Keratinocyte (primary cell): ENCODE data around the gene PIAS1. TPM values are rescaled to one million over a fixed set of nuclear protein-coding genes. Genes with fewer than 3 reads are reported as not detected.

ENCODE experiments used
- DNase-seq: peaks from one replicate; pipeline ENCODE4 v3.0.0-alpha.2; 2011; ENCODE audit warnings: low read depth, missing footprints, low spot score
- FAIRE-seq: peaks from 2 replicates; lab custom pipeline; 2011; peaks lifted over from hg19 to GRCh38; lab: Jason Lieb, UNC
- H2AFZ ChIP-seq: 2 replicates; pipeline ENCODE4 v1.6.0; 2012; ENCODE audit warnings: low read length, control low read depth, inconsistent platforms; ENCODE audit not compliant: control insufficient read depth
- H3K27ac ChIP-seq: 2 replicates; pipeline ENCODE4 v1.5.1; 2011; ENCODE audit warnings: low read length; ENCODE audit not compliant: control insufficient read depth, insufficient read depth
- H3K27me3 ChIP-seq: 3 replicates; pipeline ENCODE4 v1.6.0; 2011; ENCODE audit warnings: low read length; ENCODE audit not compliant: control insufficient read depth, insufficient read depth; ENCODE audit errors: extremely low read depth
- H3K36me3 ChIP-seq, 2 experiments: 2 replicates in 1 of 2; 3 replicates in 1 of 2; pipeline ENCODE4 v1.5.1; 2011; ENCODE audit warnings: low read length in 2 of 2, mild to moderate bottlenecking in 1 of 2; ENCODE audit not compliant: control insufficient read depth in 2 of 2, insufficient read depth in 2 of 2; ENCODE audit errors: extremely low read depth in 1 of 2
- H3K4me1 ChIP-seq: 3 replicates; pipeline ENCODE4 v1.5.1; 2011; ENCODE audit warnings: low read length; ENCODE audit not compliant: control insufficient read depth, insufficient read depth; ENCODE audit errors: extremely low read depth
- H3K4me2 ChIP-seq: 3 replicates; pipeline ENCODE4 v1.6.0; 2011; ENCODE audit warnings: low read depth, low read length; ENCODE audit not compliant: control insufficient read depth, insufficient read depth; ENCODE audit errors: extremely low read depth
- H3K4me3 ChIP-seq, 3 experiments: fragments of 200-600 bp in 1 of 3; sonication (generic) in 1 of 3; 2 replicates in 2 of 3; 3 replicates in 1 of 3; pipeline ENCODE4 v1.5.1; 2011 to 2016; ENCODE audit warnings: low read length in 3 of 3, mild to moderate bottlenecking in 3 of 3, control low read depth in 2 of 3, inconsistent platforms in 1 of 3, low read depth in 1 of 3, mixed read lengths in 1 of 3, mixed run types in 1 of 3, moderate library complexity in 1 of 3; ENCODE audit not compliant: control insufficient read depth in 2 of 3, insufficient read depth in 2 of 3; ENCODE audit errors: extremely low read depth in 1 of 3
- H3K79me2 ChIP-seq: 2 replicates; pipeline ENCODE4 v1.6.0; 2012; ENCODE audit warnings: low read length; ENCODE audit not compliant: control insufficient read depth, insufficient read depth
- H3K9ac ChIP-seq: 3 replicates; pipeline ENCODE4 v1.6.0; 2011; ENCODE audit warnings: low read length; ENCODE audit not compliant: control insufficient read depth, insufficient read depth; ENCODE audit errors: extremely low read depth
- H3K9me1 ChIP-seq: 3 replicates; pipeline ENCODE4 v1.6.0; 2011; ENCODE audit warnings: low read length; ENCODE audit not compliant: control insufficient read depth, insufficient read depth; ENCODE audit errors: extremely low read depth
- H3K9me3 ChIP-seq: 2 replicates; pipeline ENCODE4 v1.5.1; 2012; ENCODE audit warnings: low read depth, low read length; ENCODE audit not compliant: control insufficient read depth
- H4K20me1 ChIP-seq: 3 replicates; pipeline ENCODE4 v1.6.0; 2011; ENCODE audit warnings: low read length; ENCODE audit not compliant: control insufficient read depth, insufficient read depth; ENCODE audit errors: extremely low read depth
- EZH2 ChIP-seq: IDR thresholded peaks from one replicate; pipeline ENCODE4 v1.6.1; 2012; ENCODE audit warnings: inconsistent platforms, mild to moderate bottlenecking, low read length, moderate library complexity
- dilution Hi-C: fragments of 300-500 bp; cut with MboI; formaldehyde crosslinking; loops from one replicate; pipeline ENCODE4 v1.7.0; 2020; ENCODE audit warnings: low sequenced_read_pairs; ENCODE audit not compliant: extremely low pct_ligation_motif_present
- polyA plus RNA-seq, 5 experiments: library from polyadenylated mRNA; depleted of rRNA in 3 of 5; stranded (reverse) in 3 of 5; stranded (forward) in 1 of 5; unstranded in 1 of 5; fragments of >200 nt; gene quantifications; 1 replicate in 1 of 5; 2 replicates in 3 of 5; 3 replicates in 1 of 5; pipeline versions ENCODE4 v1.2.1 to v1.2.3, GENCODE V29; 2011 to 2012; ENCODE audit warnings: missing spikeins in 2 of 5, low read depth in 1 of 5, low replicate concordance in 1 of 5
- TF ChIP-seq, protein P1 (sequence below), 3 experiments: IDR thresholded peaks in 1 of 3; conservative IDR thresholded peaks in 1 of 3; optimal IDR thresholded peaks in 1 of 3; 2 replicates in 2 of 3; 3 replicates in 1 of 3; pipeline versions ENCODE3 to v1.5.1; 2011; ENCODE audit warnings: low read length in 3 of 3, mild to moderate bottlenecking in 3 of 3, moderate library complexity in 2 of 3, control low read depth in 1 of 3, inconsistent platforms in 1 of 3; ENCODE audit not compliant: insufficient read depth in 2 of 3; ENCODE audit errors: extremely low read depth in 1 of 3

Gene PIAS1
- polyA plus RNA-seq, 1 donor (not counting 4 experiments of a cell fraction or from before 2014, with no cell fraction given), result 58.2 TPM

DNA sequence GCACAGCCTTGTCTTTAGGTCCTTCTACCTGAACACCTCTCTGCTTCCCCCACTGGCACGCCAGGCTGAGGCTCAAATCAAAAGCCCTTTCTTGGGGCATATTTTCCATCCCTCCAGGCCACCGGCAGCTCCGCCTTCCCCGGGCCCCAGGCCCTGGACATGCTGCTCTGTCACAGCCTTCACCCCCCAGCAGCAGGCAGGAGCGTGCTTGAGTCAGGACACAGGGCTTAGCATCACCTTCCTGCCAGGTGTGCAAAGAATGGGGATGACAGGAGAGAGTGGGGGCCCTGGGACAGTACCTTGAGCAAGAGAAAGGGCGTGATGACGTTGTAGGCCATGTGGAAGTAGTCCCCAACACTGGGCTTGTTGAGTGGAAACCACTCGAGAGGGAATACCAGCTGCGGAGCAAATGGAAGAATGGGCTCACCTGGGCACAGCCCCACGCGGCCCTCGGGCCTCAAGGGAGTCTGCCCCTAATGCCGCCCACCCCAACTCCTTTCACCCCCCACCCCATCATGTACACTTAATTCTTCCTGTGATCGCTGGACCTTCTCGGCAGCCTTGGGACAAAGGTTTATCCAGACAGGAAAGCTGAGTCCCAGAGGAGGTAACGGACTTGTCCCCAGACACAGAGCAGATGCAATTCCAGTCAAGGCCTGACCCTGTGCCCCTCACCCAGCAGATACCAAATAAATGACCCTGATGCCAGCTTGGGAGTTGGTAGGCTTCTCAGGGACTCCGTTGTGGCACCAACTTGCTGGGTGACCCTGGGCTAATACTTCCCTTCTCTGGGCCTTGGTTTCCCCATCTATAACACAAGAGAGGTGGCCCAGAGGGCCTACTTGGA, 160.1 kb downstream of the PIAS1 start:
- dilution Hi-C loops, result no loop called here

DNA sequence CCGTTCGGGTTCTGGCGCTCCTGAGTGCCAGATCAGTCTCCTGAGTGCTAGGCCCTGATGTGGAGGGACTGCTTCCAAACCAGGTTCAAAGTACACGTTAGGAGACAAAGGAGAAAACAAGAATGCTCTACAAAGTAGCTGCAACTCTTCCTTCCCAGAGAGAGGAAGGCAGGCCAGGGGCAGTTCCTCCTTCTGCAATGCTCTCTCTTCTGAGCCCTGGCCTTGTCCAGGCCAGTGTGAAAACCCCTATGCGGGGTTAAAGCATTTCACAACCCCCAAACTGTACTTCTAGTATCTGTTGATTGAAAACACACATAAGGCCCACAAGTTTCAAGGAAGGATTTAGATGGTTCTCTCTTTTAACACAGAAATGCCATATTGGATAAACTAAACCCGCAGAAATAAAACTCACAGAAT, 160.7 kb downstream of the PIAS1 start:
- H3K27ac ChIP-seq, result no peak overlapping the region
- H3K4me2 ChIP-seq, result no peak overlapping the region
- H3K9me1 ChIP-seq, result no peaks in the 10 kb centered on the region
- no peak overlapping the region for H3K9ac ChIP-seq
- H3K36me3 ChIP-seq, result peaks cover 5 to 15% of the 10 kb centered on the region in 2 experiments
- H2AFZ ChIP-seq, result no peak overlapping the region
- dilution Hi-C loops, result no loop called here
- H3K27me3 ChIP-seq, result no peaks in the 10 kb centered on the region
- no peak for FAIRE-seq
- no peaks in the 10 kb centered on the region for H4K20me1 ChIP-seq
- no peak for DNase-seq
- peaks cover 4% of the 10 kb centered on the region for H3K4me1 ChIP-seq
- no peaks in the 10 kb centered on the region for H3K9me3 ChIP-seq
- H3K79me2 ChIP-seq, result peaks cover 25% of the 10 kb centered on the region
- TF ChIP-seq, protein P1, sequence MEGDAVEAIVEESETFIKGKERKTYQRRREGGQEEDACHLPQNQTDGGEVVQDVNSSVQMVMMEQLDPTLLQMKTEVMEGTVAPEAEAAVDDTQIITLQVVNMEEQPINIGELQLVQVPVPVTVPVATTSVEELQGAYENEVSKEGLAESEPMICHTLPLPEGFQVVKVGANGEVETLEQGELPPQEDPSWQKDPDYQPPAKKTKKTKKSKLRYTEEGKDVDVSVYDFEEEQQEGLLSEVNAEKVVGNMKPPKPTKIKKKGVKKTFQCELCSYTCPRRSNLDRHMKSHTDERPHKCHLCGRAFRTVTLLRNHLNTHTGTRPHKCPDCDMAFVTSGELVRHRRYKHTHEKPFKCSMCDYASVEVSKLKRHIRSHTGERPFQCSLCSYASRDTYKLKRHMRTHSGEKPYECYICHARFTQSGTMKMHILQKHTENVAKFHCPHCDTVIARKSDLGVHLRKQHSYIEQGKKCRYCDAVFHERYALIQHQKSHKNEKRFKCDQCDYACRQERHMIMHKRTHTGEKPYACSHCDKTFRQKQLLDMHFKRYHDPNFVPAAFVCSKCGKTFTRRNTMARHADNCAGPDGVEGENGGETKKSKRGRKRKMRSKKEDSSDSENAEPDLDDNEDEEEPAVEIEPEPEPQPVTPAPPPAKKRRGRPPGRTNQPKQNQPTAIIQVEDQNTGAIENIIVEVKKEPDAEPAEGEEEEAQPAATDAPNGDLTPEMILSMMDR (optimal IDR thresholded peaks at IDR 0.05 in 1 of 3, IDR thresholded peaks at IDR 0.05 in 1 of 3, conservative IDR thresholded peaks at IDR 0.05 in 1 of 3; ENCODE audit: extremely low read depth in 1 of 3, insufficient read depth in 2 of 3, low read length in 3 of 3), result no peak
- no peak for TF ChIP-seq EZH2
- no peak overlapping the region for H3K4me3 ChIP-seq

More for the DNA sequence above, 160.1 kb downstream of the PIAS1 start:
- Histone ChIP-seq H3K36me3 (peaks cover 6 to 15% of the 10 kb centered on the region in 2 experiments), H2AFZ (no peak overlapping the region), H3K27ac (no peak overlapping the region), H3K9ac (no peak overlapping the region), H3K4me2 (no peak overlapping the region), H3K4me3 (no peak overlapping the region), H3K27me3 (no peaks in the 10 kb centered on the region), H4K20me1 (no peaks in the 10 kb centered on the region), H3K9me3 (no peaks in the 10 kb centered on the region), H3K79me2 (peaks cover 21% of the 10 kb centered on the region), H3K9me1 (no peaks in the 10 kb centered on the region), H3K4me1 (peaks cover 9% of the 10 kb centered on the region)
- FAIRE-seq (no peak), DNase-seq (no peak)
- TF ChIP-seq EZH2, result no peak
- TF ChIP-seq, protein P1 (optimal IDR thresholded peaks at IDR 0.05 in 1 of 3, IDR thresholded peaks at IDR 0.05 in 1 of 3, conservative IDR thresholded peaks at IDR 0.05 in 1 of 3; ENCODE audit: extremely low read depth in 1 of 3, insufficient read depth in 2 of 3, low read length in 3 of 3), result no peak
